ES-I3 (cell line): Measurements from ENCODE around the gene KCNT1.
A peak's percentile ranks its signal among the peaks of the same experiment; 100 is the strongest.

Source experiments
- H3K36me3 ChIP-seq: 2 replicates; pipeline ENCODE4 v1.6.1; 2013; ENCODE audit warnings: mild to moderate bottlenecking, low read length, control low read depth, moderate library complexity; ENCODE audit not compliant: insufficient read depth
- H3K4me1 ChIP-seq: 2 replicates; pipeline ENCODE4 v1.6.1; 2013; ENCODE audit warnings: mild to moderate bottlenecking, control low read depth, low read length; ENCODE audit not compliant: insufficient read depth
- H3K9ac ChIP-seq: 2 replicates; pipeline ENCODE4 v1.6.1; 2013; ENCODE audit warnings: low read depth, mild to moderate bottlenecking, low read length, moderate library complexity
- H3K9me3 ChIP-seq: 2 replicates; pipeline ENCODE4 v1.6.1; 2013; ENCODE audit warnings: mild to moderate bottlenecking, low read length, moderate library complexity; ENCODE audit not compliant: control insufficient read depth, insufficient read depth

KCNT1 gene

DNA sequence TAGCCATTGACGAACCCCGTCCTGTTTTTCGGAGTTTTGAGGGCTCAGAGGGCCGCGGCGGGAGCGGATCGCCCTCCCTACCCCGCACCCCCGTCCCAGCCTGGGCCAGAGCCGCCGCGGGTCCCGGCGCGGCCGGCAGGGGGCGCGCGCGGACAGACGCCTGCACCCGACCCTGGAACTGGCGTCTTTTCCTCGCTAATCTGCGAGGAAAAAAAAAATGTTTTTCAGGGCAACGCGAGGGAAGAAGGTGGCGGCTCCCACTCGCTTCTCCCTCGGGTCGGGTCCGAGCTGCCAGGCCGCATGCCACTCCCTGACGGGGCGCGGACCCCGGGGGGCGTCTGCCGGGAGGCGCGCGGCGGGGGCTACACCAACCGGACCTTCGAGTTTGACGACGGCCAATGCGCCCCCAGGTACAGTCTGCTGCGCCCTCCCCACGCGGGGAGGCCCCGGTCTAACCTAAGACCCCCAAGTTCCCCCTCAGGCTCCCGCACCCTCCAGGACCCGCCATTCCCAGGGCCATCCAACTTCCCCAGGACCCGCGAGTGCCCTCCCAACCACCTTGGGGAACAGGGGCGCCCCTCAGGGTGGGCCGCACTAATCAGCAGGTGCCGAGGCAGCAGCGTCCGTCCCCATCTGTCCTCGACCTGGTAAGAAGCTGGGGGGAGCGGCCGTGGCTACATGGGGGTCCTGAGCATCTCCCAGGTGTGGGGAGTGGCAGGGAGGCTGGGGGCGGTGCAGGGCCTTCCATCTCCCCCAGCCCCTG lies at the start of gene KCNT1:
Gene KCNT1, plus strand, starts transcription at position 227 of the 763 bp plus-strand sequence. Its CDS starts 74 bp downstream, at position 301.
- Histone ChIP-seq H3K36me3 (no peaks in the 10 kb centered on the region), H3K9me3 (no peaks in the 10 kb centered on the region), H3K9ac (peak within 1 kb of the TSS; percentile 56), H3K4me1 (no peaks in the 10 kb centered on the region)

DNA sequence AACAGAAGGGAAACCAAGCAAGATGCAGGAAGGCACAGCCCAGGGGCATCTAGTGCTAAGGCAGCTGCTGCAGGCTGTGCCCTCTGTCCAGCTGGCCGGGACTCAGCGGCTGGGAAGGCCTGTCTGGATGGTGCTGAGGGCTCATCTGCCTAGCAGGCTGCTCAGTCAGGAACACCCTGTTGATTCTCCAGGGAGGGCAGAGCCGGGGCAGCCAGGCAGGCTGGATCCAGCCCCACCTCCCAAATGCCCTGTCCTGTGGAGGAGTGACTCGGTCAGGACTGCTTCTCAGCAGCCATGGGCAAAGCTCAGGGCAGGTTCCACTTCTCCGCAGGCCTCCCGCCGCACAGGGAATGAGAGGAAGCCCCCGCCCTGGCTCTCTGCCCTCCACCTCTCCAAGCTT lies 46.7 kb upstream of the KCNT1 start:
- no peaks in the 10 kb centered on the region for H3K4me1 ChIP-seq
- no peak overlapping the region for H3K9ac ChIP-seq
- no peaks in the 10 kb centered on the region; the same call in 1 of the 2 replicates for H3K36me3 ChIP-seq
- peaks cover 11% of the 10 kb centered on the region; the same call in 1 of the 2 replicates for H3K9me3 ChIP-seq

DNA sequence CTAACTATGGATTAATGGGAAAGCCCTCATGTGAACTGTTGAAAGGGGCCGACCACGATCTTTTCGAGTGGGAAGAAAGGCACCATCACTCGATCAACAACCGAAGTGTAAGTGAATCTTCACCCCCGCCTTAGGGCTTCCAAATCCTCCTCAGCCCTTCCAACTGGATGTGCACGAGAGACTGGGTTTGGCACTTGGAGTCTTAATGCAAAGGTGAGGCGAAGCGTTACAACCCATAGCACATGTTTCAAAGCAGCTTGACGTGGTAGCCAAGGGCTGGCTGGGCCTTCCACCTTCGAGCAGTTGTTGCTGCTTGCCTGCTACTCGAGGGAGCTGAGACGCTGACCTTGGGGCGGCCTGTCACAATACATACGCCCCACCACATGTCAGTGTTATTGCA lies 44.6 kb upstream of the KCNT1 start:
- Histone ChIP-seq H3K36me3 (no peaks in the 10 kb centered on the region; the same call in 1 of the 2 replicates), H3K9me3 (no peaks in the 10 kb centered on the region; the same call in 1 of the 2 replicates), H3K4me1 (no peaks in the 10 kb centered on the region; the same call in 1 of the 2 replicates), H3K9ac (no peak overlapping the region)

DNA sequence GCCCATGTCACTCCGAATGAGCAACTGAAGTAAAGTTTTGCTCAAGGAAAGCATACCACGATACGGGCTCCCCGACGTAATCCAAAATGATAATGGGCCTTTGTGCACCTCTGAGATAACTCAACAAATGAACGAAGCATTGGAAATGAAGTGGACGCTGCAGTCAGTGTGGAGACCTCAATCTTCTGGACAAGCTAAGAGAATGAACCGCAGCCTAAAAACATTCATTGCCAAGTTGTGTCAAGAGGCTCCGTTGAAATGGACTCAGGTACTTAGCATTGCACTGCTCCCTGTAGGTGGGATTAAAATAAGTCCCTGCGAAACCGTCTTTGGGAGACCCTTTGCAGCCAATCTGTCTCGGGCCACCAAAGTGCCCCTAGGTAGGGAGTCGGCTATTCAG lies 42.7 kb upstream of the KCNT1 start:
- H3K36me3 ChIP-seq: no peaks in the 10 kb centered on the region; the same call in 1 of the 2 replicates
- H3K4me1 ChIP-seq: peaks cover 3% of the 10 kb centered on the region; the same call in 1 of the 2 replicates
- H3K9me3 ChIP-seq: no peaks in the 10 kb centered on the region
- no peak overlapping the region for H3K9ac ChIP-seq

DNA sequence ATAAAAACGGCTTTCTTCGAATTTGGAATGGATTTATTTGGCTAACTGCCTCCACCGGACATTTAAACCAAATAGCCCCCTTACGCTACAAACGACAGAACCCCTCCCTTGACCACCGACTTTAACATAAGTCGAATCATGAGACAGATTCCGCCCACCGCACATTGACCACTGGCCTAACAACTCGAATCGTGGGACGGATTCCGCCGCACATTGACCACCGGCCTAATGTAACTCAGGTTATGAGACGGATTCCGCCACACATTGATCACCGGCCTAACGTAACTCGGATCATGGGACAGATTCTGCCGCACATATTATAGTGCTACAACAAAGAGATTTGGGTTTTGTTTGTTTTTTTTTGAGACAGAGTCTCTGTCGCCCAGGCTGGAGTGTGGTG lies 41.6 kb upstream of the KCNT1 start:
- Histone ChIP-seq H3K9ac (no peak overlapping the region), H3K36me3 (no peaks in the 10 kb centered on the region), H3K9me3 (no peaks in the 10 kb centered on the region), H3K4me1 (peaks cover 3% of the 10 kb centered on the region; the same call in 1 of the 2 replicates)

DNA sequence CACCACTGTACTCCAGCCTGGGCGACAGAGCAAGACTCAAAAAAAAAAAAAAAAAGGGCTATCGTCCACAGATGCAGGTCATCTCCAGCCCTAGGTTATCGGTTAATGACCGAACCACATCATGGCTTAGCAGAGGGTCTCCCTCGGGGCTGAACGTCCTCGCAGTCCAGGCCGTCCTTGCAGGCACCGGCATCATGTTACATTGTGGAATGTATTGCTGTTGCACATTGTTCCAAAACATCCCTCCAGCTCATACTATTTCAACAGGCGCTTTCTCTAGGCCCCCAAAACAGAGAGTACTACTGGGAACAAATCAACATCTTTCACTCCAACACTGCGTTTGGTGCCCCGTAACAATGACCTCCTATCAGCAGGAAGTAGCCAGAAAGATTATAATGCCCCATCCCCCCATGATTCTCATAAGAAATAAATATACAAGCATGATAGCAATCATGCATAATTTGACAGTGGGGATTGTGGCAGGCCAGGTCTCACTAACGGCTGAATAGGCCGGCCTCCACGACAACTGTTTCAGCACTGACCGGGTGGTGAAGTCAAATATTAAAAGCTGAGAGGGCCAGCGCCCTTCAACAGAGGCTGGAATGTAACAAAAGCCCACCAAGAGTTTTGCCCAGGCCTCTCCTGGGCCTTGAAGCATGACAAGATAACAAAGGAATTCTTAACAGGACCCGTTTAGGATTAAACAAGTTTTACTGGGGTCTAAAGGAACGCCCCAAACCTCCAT lies 40.0 kb upstream of the KCNT1 start:
- H3K4me1 ChIP-seq: peaks cover 3% of the 10 kb centered on the region; the same call in 1 of the 2 replicates

DNA sequence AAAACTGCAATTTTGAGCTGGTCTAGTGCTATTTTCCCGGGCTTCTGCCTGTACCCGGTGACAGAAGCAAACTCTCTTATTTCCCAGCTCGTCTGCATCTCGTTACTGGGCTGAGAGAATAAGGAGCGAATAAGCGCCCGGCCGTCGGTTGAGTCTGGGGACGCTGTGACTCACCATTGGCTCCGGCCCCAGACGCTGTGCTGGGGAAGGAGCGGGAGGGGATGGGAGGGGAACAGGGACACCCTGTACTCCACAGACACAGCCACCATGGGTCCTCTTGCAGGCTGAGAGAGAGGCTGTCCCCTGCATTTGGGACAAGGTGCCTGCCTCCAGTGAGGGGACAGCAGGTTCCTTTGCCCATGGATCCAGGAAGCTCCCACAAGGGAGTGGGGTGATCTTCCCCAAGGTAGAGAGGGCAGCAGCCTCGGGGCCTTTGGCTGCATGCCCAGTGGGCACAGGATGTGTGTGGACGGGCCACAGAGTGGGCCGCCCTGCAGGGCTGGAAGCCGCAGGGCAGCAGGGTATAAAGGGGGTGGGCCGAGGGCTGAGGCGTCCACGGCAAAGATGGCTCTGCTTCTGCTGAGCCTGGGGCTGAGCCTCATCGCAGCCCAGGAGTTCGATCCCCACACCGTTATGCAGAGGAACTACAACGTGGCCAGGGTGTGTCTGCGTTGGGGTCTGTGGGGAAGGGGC lies 39.1 kb upstream of the KCNT1 start, which contains the start of gene LCN9:
Gene LCN9, plus strand, starts transcription at position 552 of the 693 bp plus-strand sequence. Its CDS starts 13 bp downstream, at position 565.
- Histone ChIP-seq H3K36me3 (no peaks in the 10 kb centered on the region), H3K4me1 (peaks cover 3% of the 10 kb centered on the region; the same call in 1 of the 2 replicates), H3K9me3 (no peaks in the 10 kb centered on the region), H3K9ac (no peak within 1 kb of the TSS)

More for the DNA sequence above, 40.0 kb upstream of the KCNT1 start:
- no peaks in the 10 kb centered on the region for H3K36me3 ChIP-seq
- no peaks in the 10 kb centered on the region for H3K9me3 ChIP-seq
- no peak overlapping the region for H3K9ac ChIP-seq

DNA sequence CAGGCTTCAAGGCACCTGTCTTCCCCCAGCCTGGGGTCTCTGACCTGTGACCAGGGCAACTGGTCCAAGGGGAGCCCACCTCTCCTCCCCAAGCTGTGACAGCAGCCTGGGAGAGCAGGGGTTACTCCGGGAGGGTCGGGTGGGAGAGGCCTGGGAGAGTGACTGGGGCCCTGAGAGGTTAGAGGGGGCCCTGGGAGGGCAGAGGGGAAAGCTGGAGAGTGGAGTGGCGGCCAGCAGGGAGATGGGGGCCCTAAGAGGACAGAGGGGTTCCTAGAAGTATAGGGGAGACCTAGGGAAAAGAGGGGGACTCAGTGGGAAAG lies 38.6 kb upstream of the KCNT1 start:
- Histone ChIP-seq H3K36me3 (no peaks in the 10 kb centered on the region), H3K9ac (no peak overlapping the region), H3K9me3 (no peaks in the 10 kb centered on the region), H3K4me1 (peaks cover 3% of the 10 kb centered on the region; the same call in 1 of the 2 replicates)

DNA sequence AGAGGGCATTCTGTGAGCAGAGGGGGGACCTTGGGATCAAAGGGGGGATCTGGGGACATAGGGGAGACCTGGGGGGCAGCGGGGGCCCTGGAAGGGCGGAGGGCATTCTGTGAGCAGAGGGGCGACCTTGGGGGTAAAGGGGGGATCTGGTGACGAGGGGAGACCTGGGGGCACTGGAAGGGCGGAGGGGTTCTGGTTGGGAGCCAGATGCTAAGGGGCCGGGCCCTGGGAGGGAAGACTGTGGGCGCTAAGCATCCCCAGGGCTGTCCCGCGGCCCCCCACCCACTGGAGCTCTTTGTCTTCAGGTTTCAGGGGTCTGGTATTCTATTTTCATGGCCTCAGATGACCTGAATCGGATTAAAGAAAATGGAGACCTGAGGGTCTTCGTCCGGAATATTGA lies 38.1 kb upstream of the KCNT1 start:
- no peak overlapping the region for H3K9ac ChIP-seq
- H3K36me3 ChIP-seq: no peaks in the 10 kb centered on the region
- no peaks in the 10 kb centered on the region for H3K9me3 ChIP-seq
- H3K4me1 ChIP-seq: peaks cover 3% of the 10 kb centered on the region; the same call in 1 of the 2 replicates

DNA sequence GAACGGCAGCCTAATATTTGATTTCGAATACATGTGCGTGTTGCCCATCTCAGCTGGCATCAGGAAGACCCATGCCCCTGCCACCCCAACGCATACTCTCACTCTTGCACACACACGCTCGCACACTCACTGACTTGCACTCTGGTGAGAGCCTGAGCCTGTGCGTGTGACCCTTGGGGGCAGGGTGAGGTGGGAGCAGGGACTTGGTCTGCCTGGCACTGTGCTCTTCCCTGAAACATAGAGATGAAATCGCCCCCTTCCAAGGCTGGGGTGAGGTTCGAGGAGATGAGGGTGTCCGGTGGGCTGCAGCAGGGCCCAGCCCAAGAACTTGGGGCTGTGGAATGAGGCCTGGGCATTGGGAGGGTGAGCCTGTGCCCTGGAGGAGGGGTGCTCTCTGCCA lies 37.7 kb upstream of the KCNT1 start:
- Histone ChIP-seq H3K36me3 (no peaks in the 10 kb centered on the region), H3K4me1 (peaks cover 3% of the 10 kb centered on the region; the same call in 1 of the 2 replicates), H3K9me3 (no peaks in the 10 kb centered on the region), H3K9ac (no peak overlapping the region)

DNA sequence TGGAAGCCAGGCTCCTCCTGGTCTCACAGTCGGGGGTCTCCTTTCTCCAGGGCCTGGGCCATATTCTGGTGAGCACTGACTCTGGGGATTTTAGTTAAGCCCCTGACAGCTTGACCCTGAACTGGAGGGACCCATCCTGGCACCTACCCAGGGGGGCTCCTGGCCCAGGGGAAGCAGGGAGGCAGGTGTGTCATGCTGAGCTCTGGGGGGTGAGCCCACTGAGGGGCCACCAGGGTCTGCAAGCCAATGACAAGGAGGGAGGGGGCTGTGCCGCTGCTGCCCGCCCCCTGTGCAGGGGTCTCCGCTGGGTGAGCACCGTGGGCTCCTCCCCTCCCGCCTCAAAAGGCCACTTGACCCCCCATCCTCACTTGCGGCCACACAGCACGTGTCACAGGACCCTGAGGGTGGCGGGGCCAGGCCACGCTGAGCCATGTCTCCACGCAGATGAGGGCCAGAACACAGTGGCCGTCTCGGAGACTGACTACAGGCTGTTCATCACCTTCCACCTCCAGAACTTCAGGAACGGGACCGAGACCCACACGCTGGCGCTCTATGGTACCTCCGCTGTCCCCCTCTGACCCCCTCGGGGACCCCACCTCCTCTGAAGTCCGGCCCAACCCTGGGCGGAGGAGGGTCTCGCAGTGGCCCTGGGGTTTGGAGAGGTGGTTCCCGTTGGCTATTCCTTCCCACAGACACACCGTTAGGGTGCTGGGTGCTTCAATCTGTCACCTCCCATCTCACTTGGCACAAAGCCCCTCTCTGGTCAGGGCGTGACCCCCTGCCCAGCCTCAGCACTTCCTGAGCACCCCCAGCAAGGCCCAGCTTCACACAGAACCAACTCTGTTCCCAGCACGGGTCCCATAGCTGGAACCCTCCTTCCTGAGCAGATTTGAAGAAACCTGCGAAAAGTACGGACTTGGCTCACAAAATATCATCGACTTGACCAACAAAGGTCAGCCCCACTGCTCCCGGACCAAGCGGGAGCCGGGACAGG lies 36.9 kb upstream of the KCNT1 start:
- H3K9me3 ChIP-seq: no peaks in the 10 kb centered on the region
- H3K4me1 ChIP-seq: peaks cover 3% of the 10 kb centered on the region; the same call in 1 of the 2 replicates
- H3K36me3 ChIP-seq: no peaks in the 10 kb centered on the region
- H3K9ac ChIP-seq: no peak overlapping the region

DNA sequence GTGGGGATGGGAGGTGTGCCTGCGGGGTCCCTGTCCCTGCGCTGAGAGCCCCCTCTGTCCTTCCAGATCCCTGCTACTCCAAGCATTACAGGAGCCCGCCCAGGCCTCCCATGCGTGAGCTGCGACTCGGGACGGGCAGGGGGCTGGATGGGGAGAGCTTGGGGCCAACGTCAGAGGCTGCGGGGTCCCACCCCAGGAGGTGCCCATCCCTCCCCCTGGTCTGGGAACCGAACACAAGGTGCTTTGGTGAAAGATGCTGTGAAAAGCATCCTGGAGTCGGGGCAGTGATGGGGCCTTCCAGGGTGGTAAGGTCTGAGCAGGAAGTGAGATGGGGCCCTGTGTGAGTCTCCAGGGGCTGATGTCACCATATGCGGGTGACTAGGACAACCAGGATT lies 36.2 kb upstream of the KCNT1 start:
- peaks cover 3% of the 10 kb centered on the region; the same call in 1 of the 2 replicates for H3K4me1 ChIP-seq
- no peaks in the 10 kb centered on the region for H3K36me3 ChIP-seq
- H3K9me3 ChIP-seq: no peaks in the 10 kb centered on the region
- H3K9ac ChIP-seq: no peak overlapping the region
